Measurements from ENCODE around the gene SNCB. TPM values are rescaled to one million over a fixed set of nuclear protein-coding genes. Genes with fewer than 3 reads are reported as not detected.

The SNCB gene
- total RNA-seq, 1 donor from 2014 or later: not detected

DNA sequence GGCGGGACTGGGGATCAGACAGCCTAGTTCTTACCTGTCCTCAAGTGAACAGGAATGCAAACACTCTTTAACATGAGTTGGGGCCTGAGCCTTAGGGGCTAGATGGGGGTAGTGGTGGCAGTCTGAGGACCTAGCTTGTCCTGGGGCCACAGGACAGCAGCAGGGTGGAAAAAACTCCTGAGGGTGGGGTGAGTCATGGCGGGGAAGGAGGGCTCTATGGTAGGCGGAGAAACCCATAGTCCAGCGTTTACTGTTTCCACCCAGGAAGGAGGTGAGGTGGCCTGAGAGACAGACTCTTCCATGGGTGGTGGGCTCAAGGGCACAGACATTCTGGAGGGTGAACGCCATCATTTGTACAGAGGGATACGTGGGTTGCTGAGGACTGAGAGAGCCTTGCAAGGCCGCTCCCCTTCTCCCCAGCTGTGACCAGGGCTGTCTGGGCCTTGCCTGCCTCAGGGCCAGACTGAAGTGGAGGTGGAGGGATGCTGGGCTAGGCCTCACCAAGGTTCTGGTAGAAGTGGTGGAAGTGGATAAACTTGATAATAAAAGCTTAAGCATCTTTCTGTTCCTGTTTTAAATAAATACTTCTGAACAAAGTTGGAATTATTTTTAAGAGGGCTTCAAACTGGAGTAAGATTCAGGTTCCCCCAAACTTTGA lies 15.8 kb upstream of the SNCB start:
- ATAC-seq (no peak), DNase-seq (ENCODE audit: low spot score) (no peak)

GRCh38 chr5:176644878-176645670 lies 14.7 kb upstream of the SNCB start:
- ATAC-seq: no peak
- no peak for DNase-seq (ENCODE audit: low spot score)

GRCh38 chr5:176644294-176644693 lies 14.0 kb upstream of the SNCB start:
- no peak for DNase-seq (ENCODE audit: low spot score)
- no peak for ATAC-seq

- DNase-seq (ENCODE audit: low spot score) (no peak), ATAC-seq (no peak)
These were observed 13.3 kb upstream of the SNCB start for GRCh38 chr5:176643491-176644219.

GRCh38 chr5:176642675-176643490 lies 12.5 kb upstream of the SNCB start:
- no peak for DNase-seq (ENCODE audit: low spot score)
- peak; percentile 14 for ATAC-seq

GRCh38 chr5:176640616-176641015 lies 10.3 kb upstream of the SNCB start:
- DNase-seq (ENCODE audit: low spot score) (no peak), ATAC-seq (no peak)

DNA sequence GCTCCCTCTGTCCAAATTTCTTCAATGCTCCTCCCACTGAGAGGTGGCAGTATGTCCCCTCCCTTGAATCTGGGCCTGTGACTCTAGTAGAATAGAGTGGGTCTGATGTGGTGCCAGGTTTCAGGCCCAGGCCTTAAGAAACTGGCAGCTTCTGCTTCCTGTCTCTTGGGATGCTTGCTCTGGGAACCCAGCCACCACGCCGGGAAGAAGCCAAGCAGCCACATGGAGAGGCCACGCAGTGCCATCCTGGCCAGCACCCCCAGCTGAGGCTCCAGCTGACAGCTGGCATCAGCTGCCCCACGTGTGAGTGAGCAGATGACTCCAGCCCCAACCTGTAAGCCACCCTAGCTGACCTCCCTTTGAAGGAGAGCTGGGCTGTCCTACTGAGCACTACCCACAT lies 9.6 kb upstream of the SNCB start:
- no peak for ATAC-seq
- DNase-seq (ENCODE audit: low spot score): no peak

DNA sequence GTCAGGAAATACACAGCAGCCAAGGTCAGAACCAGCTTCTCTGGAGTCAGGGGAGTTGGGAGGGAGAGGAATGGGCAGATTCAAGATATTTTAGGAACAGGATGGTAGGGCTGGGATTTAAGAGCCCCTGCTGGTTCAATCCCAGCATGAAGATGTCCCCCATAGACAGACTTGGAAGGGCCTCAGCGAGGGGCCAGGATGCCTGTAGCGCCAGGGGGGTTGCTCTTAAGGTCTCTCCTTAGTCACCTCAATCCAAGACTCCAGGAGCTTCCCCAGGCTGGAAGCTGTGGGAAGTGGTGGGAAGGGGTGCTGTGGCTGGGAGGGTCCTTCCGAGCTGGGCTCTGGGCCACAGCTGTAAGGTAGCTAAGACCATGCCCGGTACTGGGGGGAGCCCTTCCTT lies 8.9 kb upstream of the SNCB start:
- ATAC-seq: no peak

DNA sequence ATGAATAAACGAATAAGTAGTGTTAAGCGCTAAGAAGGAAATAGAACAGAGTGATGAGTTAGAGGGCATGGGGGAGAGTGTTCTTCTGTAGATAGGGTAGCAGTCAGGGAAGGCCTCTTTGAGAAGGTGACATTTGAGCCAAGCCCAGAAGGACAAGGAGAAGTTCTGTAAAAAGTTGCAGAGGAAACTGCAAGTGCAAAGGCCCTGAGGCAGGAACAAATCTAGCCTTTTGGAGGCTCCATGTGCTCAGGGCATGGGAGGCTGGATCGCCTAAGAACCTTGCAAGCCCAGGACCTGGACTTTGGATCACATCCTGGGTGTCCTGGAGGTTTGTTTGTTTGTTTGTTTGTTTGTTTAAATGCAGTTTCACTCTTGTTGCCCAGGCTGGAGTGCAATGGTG lies 8.1 kb upstream of the SNCB start:
- no peak for ATAC-seq
- no peak for DNase-seq (ENCODE audit: low spot score)

More for the DNA sequence above, 8.9 kb upstream of the SNCB start:
- no peak for DNase-seq (ENCODE audit: low spot score)

- DNase-seq (ENCODE audit: low spot score) (no peak), ATAC-seq (no peak)
These were observed 7.2 kb upstream of the SNCB start for GRCh38 chr5:176637556-176637955.

DNA sequence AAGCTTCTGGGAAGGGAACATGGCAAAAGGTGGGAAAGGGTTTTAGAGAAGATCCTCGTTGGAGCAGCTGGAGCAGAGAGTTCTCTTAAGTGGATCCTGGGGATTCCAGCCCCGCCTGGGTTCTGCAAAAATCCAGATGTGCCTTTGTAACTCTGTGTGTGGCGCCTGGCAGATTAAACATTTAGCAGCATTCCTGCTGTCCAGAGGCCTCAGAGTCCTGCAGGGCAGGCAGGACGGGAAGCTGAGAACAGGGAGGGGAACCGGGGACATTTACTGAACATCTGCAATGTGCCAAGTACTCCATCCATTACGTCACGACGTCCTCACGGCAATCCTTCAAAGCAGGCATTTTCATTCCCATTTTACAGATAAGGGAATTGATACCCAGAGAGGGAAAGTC lies 6.1 kb upstream of the SNCB start:
- no peak for DNase-seq (ENCODE audit: low spot score)
- no peak for ATAC-seq

- DNase-seq (ENCODE audit: low spot score): no peak
- no peak for ATAC-seq
These were observed 3.3 kb upstream of the SNCB start for GRCh38 chr5:176633598-176633997.

GRCh38 chr5:176632745-176633144 lies 2.4 kb upstream of the SNCB start:
- no peak for ATAC-seq
- no peak for DNase-seq (ENCODE audit: low spot score)

GRCh38 chr5:176631383-176632200 lies 1.3 kb upstream of the SNCB start:
- ATAC-seq: no peak
- DNase-seq (ENCODE audit: low spot score): no peak

DNA sequence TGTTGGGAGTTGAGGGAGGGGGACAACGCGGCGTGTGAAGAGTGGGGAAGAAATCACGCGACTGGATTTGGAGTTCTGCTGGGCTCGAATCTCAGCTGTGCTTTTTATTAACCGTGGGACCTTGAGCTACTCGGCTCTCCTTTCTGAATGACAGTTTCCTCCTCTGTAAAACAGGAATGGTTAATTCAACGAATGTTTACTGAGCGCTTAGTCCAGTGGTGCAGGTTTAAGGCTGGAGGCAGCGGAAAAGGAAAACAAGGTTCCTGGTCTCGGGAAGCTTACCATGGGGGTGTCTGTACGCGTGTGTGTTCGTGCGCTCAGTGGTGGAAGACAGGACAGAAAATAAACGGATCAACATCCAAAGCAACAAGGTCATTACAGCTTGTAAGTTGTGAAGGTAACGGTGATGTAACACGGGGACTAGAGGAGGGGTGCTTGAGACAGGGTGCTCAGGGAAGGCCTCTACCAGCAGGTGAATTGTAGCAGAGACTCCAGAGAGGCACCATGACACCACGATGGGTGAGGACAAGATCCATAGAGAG lies 418 bp upstream of the SNCB start:
- ATAC-seq: no peak
- no peak for DNase-seq (ENCODE audit: low spot score)

DNA sequence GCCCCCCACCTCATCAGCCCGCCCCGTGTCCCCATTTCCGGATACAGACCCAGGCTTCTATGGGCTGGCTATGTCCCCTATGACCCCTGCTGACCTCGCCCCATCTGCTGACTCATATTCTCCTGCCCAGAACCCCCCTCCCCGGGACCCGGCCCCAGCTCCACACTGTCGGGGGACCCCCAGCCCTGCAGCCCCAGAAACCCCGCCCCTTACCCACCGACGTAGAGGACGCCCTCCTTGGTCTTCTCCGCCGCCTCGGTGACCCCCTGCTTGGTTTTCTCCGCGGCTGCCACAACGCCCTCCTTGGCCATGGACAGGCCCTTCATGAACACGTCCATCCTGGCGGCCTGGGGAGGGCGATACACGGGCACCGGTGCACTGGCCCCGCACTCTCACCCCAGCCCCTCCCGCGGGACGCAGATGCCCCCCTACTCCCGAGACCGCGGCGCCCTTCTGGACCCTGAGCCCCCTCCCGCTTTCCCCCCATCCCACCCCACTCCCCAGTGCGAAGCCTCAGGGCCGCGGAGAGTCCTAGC lies 949 bp downstream of the SNCB start:
- DNase-seq (ENCODE audit: low spot score): no peak
- ATAC-seq: no peak

GRCh38 chr5:176628406-176629228 lies 1.7 kb downstream of the SNCB start:
- ATAC-seq: no peak
- DNase-seq (ENCODE audit: low spot score): no peak

DNA sequence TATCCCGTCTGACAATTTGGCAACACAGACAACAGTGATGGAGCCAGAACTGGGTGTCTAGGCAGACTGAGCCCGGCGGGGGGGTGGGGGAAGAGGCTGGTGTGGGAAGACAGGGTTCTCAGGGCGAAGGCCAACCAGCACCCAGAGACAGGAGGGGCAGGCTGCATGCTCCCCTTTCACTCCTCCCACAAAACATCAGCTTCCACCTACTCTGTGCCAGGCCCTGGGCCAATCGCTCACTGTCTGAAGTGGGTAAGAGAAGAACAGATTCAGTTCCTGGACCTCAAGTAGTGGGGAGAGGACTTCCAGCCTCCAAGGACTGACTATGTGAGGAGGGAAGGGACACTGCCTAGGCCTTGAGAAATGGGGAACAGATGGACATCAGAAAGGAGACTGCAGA lies 2.8 kb downstream of the SNCB start:
- ATAC-seq: no peak
- DNase-seq (ENCODE audit: low spot score): no peak

GRCh38 chr5:176626876-176627236 lies 3.5 kb downstream of the SNCB start:
- no peak for DNase-seq (ENCODE audit: low spot score)
- no peak for ATAC-seq

All from left lobe of liver (tissue), 2 donors.